ENCODE measurements around the gene STARD9. TPM values are rescaled to one million over a fixed set of nuclear protein-coding genes. Genes with fewer than 3 reads are reported as not detected.

The STARD9 gene
- total RNA-seq, 2 experiments from 2014 or later: 2.8 to 4.6 TPM

DNA sequence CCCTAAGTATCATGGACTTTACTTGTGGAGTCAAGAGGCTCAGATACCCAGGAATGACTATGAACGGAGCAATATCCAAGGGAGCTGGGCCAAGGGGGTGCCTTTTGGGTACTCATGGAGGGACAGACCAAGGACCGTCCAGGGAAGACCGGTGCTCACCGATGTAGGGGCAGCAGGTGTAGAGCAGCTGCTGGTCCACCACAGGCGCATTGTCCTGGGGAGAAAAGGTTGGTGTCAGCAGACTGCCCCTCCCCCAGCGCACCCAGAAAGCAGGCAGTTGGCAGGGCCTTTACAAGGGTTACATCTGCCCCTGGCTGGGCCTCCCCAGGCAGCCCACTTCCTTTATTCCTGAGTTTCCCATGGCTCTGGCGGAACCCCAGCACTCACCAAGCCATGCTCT lies 154.0 kb downstream of the STARD9 start:
- peaks cover 5% of the 10 kb centered on the region for H3K4me1 Mint-ChIP-seq (ENCODE audit: low read depth)
- ChIA-PET CTCF (no interaction called here), POLR2A (no interaction called here)
- H3K27ac Mint-ChIP-seq: no peak overlapping the region
- no peaks in the 10 kb centered on the region for H3K9me3 Mint-ChIP-seq
- H3K4me1 ChIP-seq (ENCODE audit: insufficient read depth, low read length): peaks cover under 1% of the 10 kb centered on the region
- H3K27ac ChIP-seq (ENCODE audit: low read depth in 1 of 2, low read length in 2 of 2): no peak overlapping the region
- H3K27me3 ChIP-seq (ENCODE audit: control insufficient read depth in 1 of 2, insufficient read depth in 2 of 2, low read length in 2 of 2): no peaks in the 10 kb centered on the region
- peaks cover 94% of the 10 kb centered on the region for H3K36me3 ChIP-seq (ENCODE audit: insufficient read depth, low read length)
- no peak overlapping the region for H3K4me3 ChIP-seq (ENCODE audit: low read length)
- H3K9me3 ChIP-seq (ENCODE audit: control insufficient read depth in 1 of 2, insufficient read depth in 1 of 2, low read length in 2 of 2): no peaks in the 10 kb centered on the region
- DNase-seq: no peak
- no peaks in the 10 kb centered on the region for H3K27me3 Mint-ChIP-seq
- intact Hi-C loops (cut with DNase I, micrococcal nuclease): no loop called here
- H3K36me3 Mint-ChIP-seq (ENCODE audit: low read depth): peaks cover 90% of the 10 kb centered on the region
- TF ChIP-seq, protein P1, sequence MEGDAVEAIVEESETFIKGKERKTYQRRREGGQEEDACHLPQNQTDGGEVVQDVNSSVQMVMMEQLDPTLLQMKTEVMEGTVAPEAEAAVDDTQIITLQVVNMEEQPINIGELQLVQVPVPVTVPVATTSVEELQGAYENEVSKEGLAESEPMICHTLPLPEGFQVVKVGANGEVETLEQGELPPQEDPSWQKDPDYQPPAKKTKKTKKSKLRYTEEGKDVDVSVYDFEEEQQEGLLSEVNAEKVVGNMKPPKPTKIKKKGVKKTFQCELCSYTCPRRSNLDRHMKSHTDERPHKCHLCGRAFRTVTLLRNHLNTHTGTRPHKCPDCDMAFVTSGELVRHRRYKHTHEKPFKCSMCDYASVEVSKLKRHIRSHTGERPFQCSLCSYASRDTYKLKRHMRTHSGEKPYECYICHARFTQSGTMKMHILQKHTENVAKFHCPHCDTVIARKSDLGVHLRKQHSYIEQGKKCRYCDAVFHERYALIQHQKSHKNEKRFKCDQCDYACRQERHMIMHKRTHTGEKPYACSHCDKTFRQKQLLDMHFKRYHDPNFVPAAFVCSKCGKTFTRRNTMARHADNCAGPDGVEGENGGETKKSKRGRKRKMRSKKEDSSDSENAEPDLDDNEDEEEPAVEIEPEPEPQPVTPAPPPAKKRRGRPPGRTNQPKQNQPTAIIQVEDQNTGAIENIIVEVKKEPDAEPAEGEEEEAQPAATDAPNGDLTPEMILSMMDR (IDR thresholded peaks at IDR 0.05): no peak
- no peak overlapping the region for H3K4me3 Mint-ChIP-seq
- no peak for ATAC-seq (ENCODE audit: poor library complexity)

DNA sequence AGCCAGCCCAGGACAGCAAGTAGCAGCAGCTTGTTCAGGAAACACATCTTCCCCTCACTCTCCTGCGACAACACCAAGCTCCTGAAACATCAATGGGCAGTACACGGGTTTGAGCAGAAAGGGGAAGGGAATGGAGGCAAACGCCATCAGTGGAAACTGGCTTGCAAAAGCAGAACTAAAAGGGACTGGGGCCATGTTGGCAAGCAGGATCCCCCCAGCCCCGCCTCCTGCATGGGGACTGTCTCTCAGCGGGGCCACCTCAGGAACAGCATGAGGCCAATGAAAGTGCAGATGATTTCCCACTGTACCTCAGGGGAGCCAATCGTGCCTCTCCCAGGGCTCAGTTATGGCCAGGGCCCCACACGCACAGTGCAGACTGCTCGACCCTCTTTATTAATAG lies 154.7 kb downstream of the STARD9 start:
- Histone ChIP-seq H3K9me3 (ENCODE audit: control insufficient read depth in 1 of 2, insufficient read depth in 1 of 2, low read length in 2 of 2) (no peaks in the 10 kb centered on the region), H3K27ac (ENCODE audit: low read depth in 1 of 2, low read length in 2 of 2) (no peak overlapping the region), H3K4me3 (ENCODE audit: low read length) (no peak overlapping the region), H3K4me1 (ENCODE audit: insufficient read depth, low read length) (peaks cover 5% of the 10 kb centered on the region), H3K36me3 (ENCODE audit: insufficient read depth, low read length) (peaks cover 93% of the 10 kb centered on the region), H3K27me3 (ENCODE audit: control insufficient read depth in 1 of 2, insufficient read depth in 2 of 2, low read length in 2 of 2) (no peaks in the 10 kb centered on the region)
- Mint-ChIP-seq H3K27me3 (no peaks in the 10 kb centered on the region), H3K27ac (no peak overlapping the region), H3K9me3 (no peaks in the 10 kb centered on the region), H3K4me1 (ENCODE audit: low read depth) (peaks cover 9% of the 10 kb centered on the region), H3K4me3 (no peak overlapping the region), H3K36me3 (ENCODE audit: low read depth) (peaks cover 88% of the 10 kb centered on the region)
- CTCF ChIA-PET: no interaction called here
- ATAC-seq (ENCODE audit: poor library complexity) (no peak), DNase-seq (no peak)
- TF ChIP-seq, protein P1 (IDR thresholded peaks at IDR 0.05): no peak
- POLR2A ChIA-PET: no interaction called here
- intact Hi-C loops (cut with DNase I, micrococcal nuclease): loop anchor here (10.0 kb wide), 3 partner anchors 195 to 605 kb away; partner anchors contain the start of genes LCMT2 (in 1 of the 2), SNAP23 (in 1 of the 2), TTBK2 (in 1 of the 2) and ZNF106 (in 1 of the 2)

DNA sequence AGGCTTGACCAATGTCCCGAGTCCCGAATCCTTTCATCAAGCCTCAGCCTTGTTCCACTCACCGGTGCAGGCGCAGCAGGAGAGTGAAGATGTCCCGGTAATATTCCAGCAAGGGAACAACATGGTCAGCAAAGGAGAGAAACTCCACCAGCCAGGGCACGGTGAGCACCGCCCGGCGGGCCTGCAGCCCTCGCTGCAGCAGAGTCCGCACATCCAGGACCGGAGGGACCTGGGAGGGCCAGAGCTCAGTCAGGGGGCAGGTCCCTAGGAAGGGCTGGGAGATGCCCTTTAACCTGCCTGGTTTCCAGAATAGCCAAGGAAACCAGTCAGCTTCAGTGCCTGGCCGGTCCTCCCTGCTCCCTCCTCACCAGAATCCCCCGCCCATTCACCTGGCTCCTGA lies 155.1 kb downstream of the STARD9 start:
- Mint-ChIP-seq H3K9me3 (no peaks in the 10 kb centered on the region), H3K4me3 (no peak overlapping the region), H3K4me1 (ENCODE audit: low read depth) (peaks cover 12% of the 10 kb centered on the region), H3K27ac (no peak overlapping the region), H3K36me3 (ENCODE audit: low read depth) (peaks cover 84% of the 10 kb centered on the region), H3K27me3 (no peaks in the 10 kb centered on the region)
- no peak overlapping the region for H3K4me3 ChIP-seq (ENCODE audit: low read length)
- no peak for DNase-seq
- no peaks in the 10 kb centered on the region for H3K27me3 ChIP-seq (ENCODE audit: control insufficient read depth in 1 of 2, insufficient read depth in 2 of 2, low read length in 2 of 2)
- ChIA-PET POLR2A (no interaction called here), CTCF (no interaction called here)
- no peak for ATAC-seq (ENCODE audit: poor library complexity)
- no peaks in the 10 kb centered on the region for H3K9me3 ChIP-seq (ENCODE audit: control insufficient read depth in 1 of 2, insufficient read depth in 1 of 2, low read length in 2 of 2)
- peaks cover 9% of the 10 kb centered on the region for H3K4me1 ChIP-seq (ENCODE audit: insufficient read depth, low read length)
- TF ChIP-seq, protein P1 (IDR thresholded peaks at IDR 0.05): no peak
- intact Hi-C loops (cut with DNase I, micrococcal nuclease): loop anchor here (10.0 kb wide), 3 partner anchors 194 to 604 kb away; partner anchors contain the start of genes LCMT2 (in 1 of the 2), SNAP23 (in 1 of the 2), TTBK2 (in 1 of the 2) and ZNF106 (in 1 of the 2)
- H3K36me3 ChIP-seq (ENCODE audit: insufficient read depth, low read length): peaks cover 89% of the 10 kb centered on the region
- no peak overlapping the region for H3K27ac ChIP-seq (ENCODE audit: low read depth in 1 of 2, low read length in 2 of 2)

Measured in CD4-positive, alpha-beta T cell (primary cell).